Peyer's patch (tissue), 4 donors: Measurements from ENCODE around the gene AOC3.

Source experiments
- POLR2A ChIP-seq, 2 donors: fragments of 450-650 bp; IDR thresholded peaks; one replicate each; pipeline ENCODE4 v1.5.1; 2017; ENCODE audit warnings: antibody characterized with exemption in 2 of 2, mild to moderate bottlenecking in 2 of 2, moderate library complexity in 2 of 2
- TF ChIP-seq, protein P1 (sequence below), 6 experiments: fragments of 450-650 bp in 4 of 6; fragments of 200-600 bp in 2 of 6; sonication (generic) in 1 of 6; IDR thresholded peaks; one replicate each; pipeline ENCODE4 v1.5.1; 2017 to 2019; ENCODE audit warnings: antibody characterized with exemption in 6 of 6, mild to moderate bottlenecking in 3 of 6, moderate library complexity in 1 of 6

GRCh38 chr17:42832213-42832933, 18.6 kb upstream of the AOC3 start:
- TF ChIP-seq, protein P1, sequence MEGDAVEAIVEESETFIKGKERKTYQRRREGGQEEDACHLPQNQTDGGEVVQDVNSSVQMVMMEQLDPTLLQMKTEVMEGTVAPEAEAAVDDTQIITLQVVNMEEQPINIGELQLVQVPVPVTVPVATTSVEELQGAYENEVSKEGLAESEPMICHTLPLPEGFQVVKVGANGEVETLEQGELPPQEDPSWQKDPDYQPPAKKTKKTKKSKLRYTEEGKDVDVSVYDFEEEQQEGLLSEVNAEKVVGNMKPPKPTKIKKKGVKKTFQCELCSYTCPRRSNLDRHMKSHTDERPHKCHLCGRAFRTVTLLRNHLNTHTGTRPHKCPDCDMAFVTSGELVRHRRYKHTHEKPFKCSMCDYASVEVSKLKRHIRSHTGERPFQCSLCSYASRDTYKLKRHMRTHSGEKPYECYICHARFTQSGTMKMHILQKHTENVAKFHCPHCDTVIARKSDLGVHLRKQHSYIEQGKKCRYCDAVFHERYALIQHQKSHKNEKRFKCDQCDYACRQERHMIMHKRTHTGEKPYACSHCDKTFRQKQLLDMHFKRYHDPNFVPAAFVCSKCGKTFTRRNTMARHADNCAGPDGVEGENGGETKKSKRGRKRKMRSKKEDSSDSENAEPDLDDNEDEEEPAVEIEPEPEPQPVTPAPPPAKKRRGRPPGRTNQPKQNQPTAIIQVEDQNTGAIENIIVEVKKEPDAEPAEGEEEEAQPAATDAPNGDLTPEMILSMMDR (IDR thresholded peaks at IDR 0.05) = no peak
- no peak for TF ChIP-seq POLR2A (IDR thresholded peaks at IDR 0.05)
